B cell (primary cell): Measurements from ENCODE around the gene BHMT2.

Experiments used
- EZH2 ChIP-seq: IDR thresholded peaks from 2 replicates; pipeline ENCODE4 v1.6.1; 2012; ENCODE audit warnings: borderline replicate concordance, low read depth, mild to moderate bottlenecking, moderate library complexity, low read length; ENCODE audit not compliant: insufficient read depth, poor library complexity, severe bottlenecking
- TF ChIP-seq, protein P1 (sequence below): fragments of 200-600 bp; IDR thresholded peaks from one replicate; pipeline ENCODE4 v1.8.0; 2022; ENCODE audit warnings: antibody characterized with exemption, mild to moderate bottlenecking

- TF ChIP-seq, protein P1, sequence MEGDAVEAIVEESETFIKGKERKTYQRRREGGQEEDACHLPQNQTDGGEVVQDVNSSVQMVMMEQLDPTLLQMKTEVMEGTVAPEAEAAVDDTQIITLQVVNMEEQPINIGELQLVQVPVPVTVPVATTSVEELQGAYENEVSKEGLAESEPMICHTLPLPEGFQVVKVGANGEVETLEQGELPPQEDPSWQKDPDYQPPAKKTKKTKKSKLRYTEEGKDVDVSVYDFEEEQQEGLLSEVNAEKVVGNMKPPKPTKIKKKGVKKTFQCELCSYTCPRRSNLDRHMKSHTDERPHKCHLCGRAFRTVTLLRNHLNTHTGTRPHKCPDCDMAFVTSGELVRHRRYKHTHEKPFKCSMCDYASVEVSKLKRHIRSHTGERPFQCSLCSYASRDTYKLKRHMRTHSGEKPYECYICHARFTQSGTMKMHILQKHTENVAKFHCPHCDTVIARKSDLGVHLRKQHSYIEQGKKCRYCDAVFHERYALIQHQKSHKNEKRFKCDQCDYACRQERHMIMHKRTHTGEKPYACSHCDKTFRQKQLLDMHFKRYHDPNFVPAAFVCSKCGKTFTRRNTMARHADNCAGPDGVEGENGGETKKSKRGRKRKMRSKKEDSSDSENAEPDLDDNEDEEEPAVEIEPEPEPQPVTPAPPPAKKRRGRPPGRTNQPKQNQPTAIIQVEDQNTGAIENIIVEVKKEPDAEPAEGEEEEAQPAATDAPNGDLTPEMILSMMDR = no peak
- no peak for TF ChIP-seq EZH2
Measured at GRCh38 chr5:79081779-79082178, 12.2 kb downstream of the BHMT2 start.
